ENCODE measurements around the gene USB1. TPM values are rescaled to one million over a fixed set of nuclear protein-coding genes. Genes with fewer than 3 reads are reported as not detected.

Gene USB1
- total RNA-seq, 3 donors from 2014 or later (not counting 1 experiment from before 2014, with no cell fraction given), result 64.7 to 86.0 (median 84.8) TPM

- 83% methylated on average over 6 of the region's 6 CpGs for WGBS (ENCODE audit: insufficient coverage)
- ATAC-seq (no peak), DNase-seq (no peak)
- Histone ChIP-seq H3K27me3 (ENCODE audit: control insufficient read depth, insufficient read depth, low read length) (no peaks in the 10 kb centered on the region), H3K4me3 (ENCODE audit: low read length) (no peak overlapping the region), H3K9me3 (ENCODE audit: control insufficient read depth, insufficient read depth, low read length) (no peaks in the 10 kb centered on the region), H3K27ac (ENCODE audit: low read length) (no peak overlapping the region), H3K4me1 (ENCODE audit: control insufficient read depth, insufficient read depth, low read length) (no peaks in the 10 kb centered on the region), H3K36me3 (ENCODE audit: control insufficient read depth, insufficient read depth, low read length) (no peaks in the 10 kb centered on the region)
- H3K27me3 Mint-ChIP-seq (ENCODE audit: low read depth in 2 of 2), result peaks cover 0 to 3% of the 10 kb centered on the region in 2 donors
- no peaks in the 10 kb centered on the region for H3K36me3 Mint-ChIP-seq
- no peak overlapping the region for H3K27ac Mint-ChIP-seq
- H3K9me3 Mint-ChIP-seq, result no peaks in the 10 kb centered on the region
- H3K4me1 Mint-ChIP-seq, result no peaks in the 10 kb centered on the region
- no peak overlapping the region for H3K4me3 Mint-ChIP-seq
- intact Hi-C loops (cut with micrococcal nuclease), result no loop called here
- TF ChIP-seq CTCF (IDR thresholded peaks at IDR 0.05), result no peak
These were observed 45.7 kb downstream of the USB1 start for GRCh38 chr16:58046936-58047335.

GRCh38 chr16:58047557-58048348 is 46.5 kb downstream of the USB1 start:
- Mint-ChIP-seq H3K36me3 (no peaks in the 10 kb centered on the region), H3K4me3 (no peak overlapping the region), H3K4me1 (no peaks in the 10 kb centered on the region), H3K9me3 (no peaks in the 10 kb centered on the region), H3K27me3 (ENCODE audit: low read depth in 2 of 2) (peaks cover 0 to 3% of the 10 kb centered on the region in 2 donors), H3K27ac (no peak overlapping the region)
- ATAC-seq (no peak), DNase-seq (no peak)
- no peaks in the 10 kb centered on the region for H3K4me1 ChIP-seq (ENCODE audit: control insufficient read depth, insufficient read depth, low read length)
- no peak for TF ChIP-seq CTCF (IDR thresholded peaks at IDR 0.05)
- no peaks in the 10 kb centered on the region for H3K27me3 ChIP-seq (ENCODE audit: control insufficient read depth, insufficient read depth, low read length)
- H3K27ac ChIP-seq (ENCODE audit: low read length), result no peak overlapping the region
- no peaks in the 10 kb centered on the region for H3K9me3 ChIP-seq (ENCODE audit: control insufficient read depth, insufficient read depth, low read length)
- H3K4me3 ChIP-seq (ENCODE audit: low read length), result no peak overlapping the region
- intact Hi-C loops (cut with micrococcal nuclease), result no loop called here
- H3K36me3 ChIP-seq (ENCODE audit: control insufficient read depth, insufficient read depth, low read length), result no peaks in the 10 kb centered on the region
- 86% methylated on average over 17 of the region's 19 CpGs for WGBS (ENCODE audit: insufficient coverage)

GRCh38 chr16:58048494-58049231 is 47.5 kb downstream of the USB1 start:
- H3K9me3 Mint-ChIP-seq, result no peaks in the 10 kb centered on the region
- Histone ChIP-seq H3K9me3 (ENCODE audit: control insufficient read depth, insufficient read depth, low read length) (no peaks in the 10 kb centered on the region), H3K4me1 (ENCODE audit: control insufficient read depth, insufficient read depth, low read length) (no peaks in the 10 kb centered on the region), H3K4me3 (ENCODE audit: low read length) (no peak overlapping the region), H3K27ac (ENCODE audit: low read length) (no peak overlapping the region), H3K36me3 (ENCODE audit: control insufficient read depth, insufficient read depth, low read length) (no peaks in the 10 kb centered on the region), H3K27me3 (ENCODE audit: control insufficient read depth, insufficient read depth, low read length) (no peaks in the 10 kb centered on the region)
- H3K27ac Mint-ChIP-seq, result no peak overlapping the region
- WGBS (ENCODE audit: insufficient coverage), result 94% methylated on average over 13 of the region's 13 CpGs
- DNase-seq, result no peak
- H3K4me3 Mint-ChIP-seq, result no peak overlapping the region
- peaks cover 0 to 3% of the 10 kb centered on the region in 2 donors for H3K27me3 Mint-ChIP-seq (ENCODE audit: low read depth in 2 of 2)
- no peak for TF ChIP-seq CTCF (IDR thresholded peaks at IDR 0.05)
- no peak for ATAC-seq
- H3K36me3 Mint-ChIP-seq, result no peaks in the 10 kb centered on the region
- intact Hi-C loops (cut with micrococcal nuclease), result no loop called here
- H3K4me1 Mint-ChIP-seq, result no peaks in the 10 kb centered on the region
